NCI-H2171 treated with DMSO at 0.1 percent for 48 hours (cell line): Measurements from ENCODE around the gene CALML3.
"Not testable (repeated sequence)": the region's sequence is repeated elsewhere in the genome, so short reads cannot be mapped to it uniquely, and the experiment has no call there.

ENCODE experiments used
- DNase-seq: peaks from one replicate; lab custom pipeline; 2025; lab: John Stamatoyannopoulos, UW

CALML3 gene

GRCh38 chr10:5553400-5554170 lies 28.8 kb downstream of the CALML3 start:
- no peak for DNase-seq

- no peak for DNase-seq
Measured at GRCh38 chr10:5555021-5555510, 30.3 kb downstream of the CALML3 start.

- DNase-seq, result no peak
Measured at GRCh38 chr10:5555881-5556280, 31.1 kb downstream of the CALML3 start.

- no peak for DNase-seq
Measured at GRCh38 chr10:5556576-5556975, 31.8 kb downstream of the CALML3 start.

GRCh38 chr10:5557040-5557721 lies 32.4 kb downstream of the CALML3 start:
- no peak for DNase-seq

- DNase-seq, result no peak
Measured at GRCh38 chr10:5557799-5558771, 33.3 kb downstream of the CALML3 start.

GRCh38 chr10:5559022-5559421 lies 34.3 kb downstream of the CALML3 start:
- DNase-seq, result not testable (repeated sequence)

- no peak for DNase-seq
Measured at GRCh38 chr10:5559642-5560141, 34.9 kb downstream of the CALML3 start.

GRCh38 chr10:5560142-5560816 lies 35.5 kb downstream of the CALML3 start:
- no peak for DNase-seq

- no peak for DNase-seq
Measured at GRCh38 chr10:5560817-5561703, 36.3 kb downstream of the CALML3 start.

GRCh38 chr10:5561704-5562645 lies 37.2 kb downstream of the CALML3 start:
- no peak for DNase-seq

GRCh38 chr10:5563321-5563961 lies 38.7 kb downstream of the CALML3 start:
- DNase-seq, result no peak

- DNase-seq, result no peak
Measured at GRCh38 chr10:5563991-5564536, 39.3 kb downstream of the CALML3 start.

GRCh38 chr10:5564537-5565204 lies 39.9 kb downstream of the CALML3 start:
- DNase-seq, result no peak

- DNase-seq, result no peak
Measured at GRCh38 chr10:5565205-5565545, 40.4 kb downstream of the CALML3 start.

GRCh38 chr10:5565671-5566581 lies 41.2 kb downstream of the CALML3 start:
- no peak for DNase-seq

- no peak for DNase-seq
Measured at GRCh38 chr10:5566614-5567013, 41.9 kb downstream of the CALML3 start.
